Activated CD4-positive, CD25-positive, alpha-beta regulatory T cell treated with anti-CD3 and anti-CD28 coated beads, Interleukin-2, amount 50 U/mL, for 16 hours (primary cell): ENCODE measurements around the gene HEATR9.

Experiments
- DNase-seq: peaks from one replicate; pipeline ENCODE4 v3.0.0-alpha.2; 2020; ENCODE audit warnings: low read depth, low spot score

Gene HEATR9

DNA sequence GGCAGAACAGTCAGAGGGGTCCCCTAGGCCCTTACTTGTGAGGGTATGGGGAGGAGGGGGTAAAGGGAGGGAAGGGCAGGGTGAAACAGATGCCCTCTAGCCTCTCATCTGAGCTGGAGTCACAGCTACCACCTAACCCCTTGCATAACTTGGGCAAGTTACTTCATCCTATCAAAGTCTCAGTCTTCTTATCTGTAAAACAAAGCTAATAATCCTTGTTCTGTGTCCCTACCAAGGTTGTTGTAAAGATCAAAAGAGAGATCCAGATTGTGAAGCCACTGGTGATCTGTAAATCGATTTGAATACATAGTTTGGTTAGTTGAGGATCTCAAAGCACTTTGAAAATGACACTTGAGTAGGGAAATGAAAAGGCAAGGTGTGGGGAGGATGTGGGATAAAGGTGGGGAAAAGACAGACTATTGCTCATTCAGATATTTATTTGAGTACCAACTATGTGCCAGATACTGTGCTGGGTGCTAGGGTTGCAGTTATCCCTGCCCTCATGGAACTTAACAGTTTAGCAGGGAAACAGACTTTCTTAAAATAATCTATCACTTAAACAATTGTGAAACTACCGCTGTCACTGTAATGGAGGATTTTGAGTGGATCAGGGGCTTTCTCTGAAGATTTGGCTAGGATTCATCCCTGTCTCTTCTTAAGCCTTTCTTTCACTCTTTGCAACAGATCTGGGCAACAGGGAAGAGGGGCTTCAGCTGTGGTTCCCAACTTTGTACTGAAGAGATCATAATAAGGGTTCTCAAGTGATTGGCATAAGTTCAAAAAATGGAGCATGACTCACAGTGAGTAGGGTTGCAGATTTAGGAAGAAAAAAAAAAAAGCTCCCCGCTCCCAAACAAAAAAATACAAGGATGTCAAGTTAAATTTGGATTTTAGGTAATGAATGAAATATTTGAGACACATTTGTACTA is 3.0 kb downstream of the HEATR9 start:
- DNase-seq = no peak

DNA sequence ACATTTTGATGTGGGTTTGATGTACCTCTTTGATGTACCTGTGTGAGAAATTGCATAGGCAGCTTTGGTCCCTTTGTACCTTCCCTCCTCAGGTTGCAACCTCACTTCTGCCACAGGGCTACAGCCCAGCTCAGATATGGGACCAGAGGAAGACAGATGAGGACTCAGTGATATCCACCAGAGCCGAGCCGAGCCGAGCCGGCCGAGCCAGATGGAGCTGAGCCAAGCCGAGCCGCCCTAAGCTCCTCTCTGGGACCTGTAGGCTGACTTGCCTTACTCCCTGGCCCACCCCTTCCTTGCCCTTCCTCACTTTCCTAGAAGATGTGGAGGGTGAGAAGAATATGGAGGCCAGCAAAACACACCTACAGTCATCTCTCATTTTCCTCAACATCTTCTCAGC is 3.8 kb downstream of the HEATR9 start:
- no peak for DNase-seq

DNA sequence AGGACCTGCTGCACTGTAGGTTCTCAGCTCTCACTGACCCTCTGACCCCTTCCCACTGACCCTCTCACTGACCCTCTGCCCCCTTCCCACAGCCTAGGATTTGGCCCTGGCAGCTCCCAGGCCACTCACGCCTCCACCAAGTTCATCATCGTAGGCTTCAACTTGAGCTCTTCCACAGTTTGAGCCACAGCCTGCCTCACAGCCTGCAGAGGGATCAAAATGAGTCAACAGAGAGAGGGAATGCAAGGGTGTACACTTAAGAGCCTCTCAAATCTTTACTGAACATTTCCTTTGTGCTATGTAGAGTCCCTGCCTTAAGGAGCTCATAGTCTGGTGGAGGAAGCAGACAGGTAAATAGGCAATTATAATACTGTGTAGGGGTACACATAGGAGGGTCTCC is 12.1 kb downstream of the HEATR9 start:
- DNase-seq = no peak

DNA sequence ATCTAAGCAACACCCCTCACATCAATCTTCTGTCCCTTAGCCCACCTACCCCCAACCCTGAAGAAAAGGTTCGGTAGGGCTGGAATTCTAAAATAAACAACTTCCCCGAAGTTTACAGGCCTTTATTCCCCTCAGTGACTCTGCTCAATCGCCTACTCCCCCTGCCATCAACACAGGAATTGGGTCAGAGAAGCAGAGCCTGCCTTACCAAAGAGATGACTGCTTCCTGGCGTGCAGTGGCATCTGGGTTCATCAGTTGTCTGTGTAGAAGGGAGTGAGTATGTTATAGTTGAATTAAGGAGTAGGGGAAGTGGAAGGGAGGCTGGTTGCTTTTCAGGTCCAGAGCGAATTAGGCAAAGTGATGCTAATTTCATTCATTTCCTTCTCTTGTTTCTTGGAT is 12.7 kb downstream of the HEATR9 start:
- no peak for DNase-seq

- peak; percentile 19 for DNase-seq
Observed at GRCh38 chr17:35849469-35850348, 19.0 kb downstream of the HEATR9 start.

GRCh38 chr17:35847633-35848373 is 20.9 kb downstream of the HEATR9 start:
- no peak for DNase-seq

DNA sequence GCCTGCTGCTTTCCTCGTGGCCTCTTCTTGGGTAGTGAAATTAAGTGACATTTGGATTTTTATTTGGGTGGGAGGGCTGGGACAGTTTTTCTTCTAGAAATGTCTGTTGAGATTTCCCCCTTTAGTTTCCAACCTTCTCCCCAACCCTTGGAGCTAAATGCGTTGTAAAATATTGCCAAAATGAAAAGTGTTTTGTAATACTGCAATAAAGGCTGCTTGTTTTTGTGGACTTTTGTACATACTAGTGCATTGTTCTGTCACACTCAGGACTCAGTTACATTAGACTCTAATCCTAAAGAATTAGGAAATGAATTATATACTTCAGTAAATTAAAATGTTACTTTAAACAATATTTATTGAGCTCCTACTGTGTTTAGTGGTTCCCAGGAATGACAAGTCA is 21.7 kb downstream of the HEATR9 start:
- no peak for DNase-seq

- DNase-seq = no peak
Observed at GRCh38 chr17:35846055-35846809, 22.5 kb downstream of the HEATR9 start.

GRCh38 chr17:35844547-35844946 is 24.1 kb downstream of the HEATR9 start:
- no peak for DNase-seq

GRCh38 chr17:35843698-35844097 is 25.0 kb downstream of the HEATR9 start:
- no peak for DNase-seq

DNA sequence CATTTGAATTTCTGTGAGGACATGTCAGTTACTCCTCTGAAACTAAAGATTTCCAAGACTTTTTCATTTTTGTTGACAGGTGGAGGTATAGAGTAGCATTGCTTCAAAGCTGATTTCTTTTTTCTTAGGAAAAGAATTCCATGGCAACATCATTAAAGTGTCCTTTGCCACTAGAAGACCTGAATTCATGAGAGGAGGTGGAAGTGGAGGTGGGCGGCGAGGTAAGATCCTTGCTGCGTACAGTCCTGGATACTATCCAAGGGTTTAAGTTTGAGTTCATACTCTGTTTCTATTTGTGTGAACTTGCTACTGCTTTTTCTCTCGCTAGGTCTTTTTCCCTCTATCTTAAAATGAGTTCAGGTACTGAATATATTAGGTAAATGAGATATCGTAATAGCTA is 26.5 kb downstream of the HEATR9 start:
- DNase-seq = no peak

GRCh38 chr17:35841505-35841904 is 27.2 kb downstream of the HEATR9 start:
- no peak for DNase-seq

DNA sequence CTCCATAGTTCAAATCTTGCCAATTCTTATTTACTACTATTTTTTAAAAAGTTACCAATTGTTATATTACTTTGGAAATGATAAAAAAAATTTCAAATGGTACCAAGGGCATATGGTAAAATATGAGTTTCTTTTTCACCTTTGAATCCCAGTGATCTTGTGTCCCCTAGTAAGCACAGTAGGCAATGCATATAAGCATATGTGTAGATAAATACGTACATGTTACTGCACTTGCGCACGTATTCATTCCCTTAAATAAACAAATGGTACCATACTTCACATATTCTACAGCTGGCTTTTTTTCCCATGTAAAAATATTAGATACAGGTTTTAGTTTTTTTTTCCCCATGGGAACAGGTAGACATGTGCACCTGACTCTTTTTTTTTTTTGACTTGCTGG is 27.6 kb downstream of the HEATR9 start:
- DNase-seq = no peak

DNA sequence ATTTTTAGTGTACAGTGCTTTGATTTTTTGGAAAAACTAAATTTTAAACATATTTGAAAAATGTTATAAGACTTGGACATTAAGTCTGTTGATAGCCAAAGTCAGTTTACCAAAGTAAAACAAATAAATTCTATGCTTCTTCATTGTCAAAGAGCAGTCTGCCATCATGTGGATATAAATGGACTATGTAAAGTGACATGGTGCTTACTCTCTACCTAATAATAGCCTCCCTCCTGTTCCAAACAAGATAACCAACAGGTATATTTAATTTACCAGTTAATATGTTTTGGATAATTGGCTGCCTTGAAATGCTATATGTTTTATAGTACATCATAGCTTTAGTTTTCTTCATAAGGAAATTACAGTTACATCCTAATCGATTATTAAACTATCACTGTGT is 43.5 kb downstream of the HEATR9 start:
- DNase-seq = no peak

DNA sequence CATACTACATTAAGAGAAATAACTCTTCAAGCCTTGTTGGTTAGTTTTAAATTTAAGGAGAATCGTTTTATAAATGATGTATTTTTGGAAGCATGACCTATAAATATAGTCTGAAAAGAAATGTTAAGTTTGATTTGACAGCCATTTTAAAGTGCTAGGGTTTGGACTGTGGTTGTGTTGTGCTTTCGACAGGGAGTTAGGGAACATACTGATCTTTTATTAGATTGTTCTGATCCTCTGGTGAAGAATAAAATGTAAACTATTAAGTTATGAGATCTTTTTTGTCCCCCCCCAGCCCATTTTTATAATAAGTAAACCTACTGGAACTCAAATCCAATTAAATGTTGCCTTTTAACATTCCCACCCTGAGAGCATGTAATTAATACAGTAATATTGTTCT is 47.4 kb downstream of the HEATR9 start:
- DNase-seq = no peak

- DNase-seq = no peak
Observed at GRCh38 chr17:35819455-35819854, 49.2 kb downstream of the HEATR9 start.

DNA sequence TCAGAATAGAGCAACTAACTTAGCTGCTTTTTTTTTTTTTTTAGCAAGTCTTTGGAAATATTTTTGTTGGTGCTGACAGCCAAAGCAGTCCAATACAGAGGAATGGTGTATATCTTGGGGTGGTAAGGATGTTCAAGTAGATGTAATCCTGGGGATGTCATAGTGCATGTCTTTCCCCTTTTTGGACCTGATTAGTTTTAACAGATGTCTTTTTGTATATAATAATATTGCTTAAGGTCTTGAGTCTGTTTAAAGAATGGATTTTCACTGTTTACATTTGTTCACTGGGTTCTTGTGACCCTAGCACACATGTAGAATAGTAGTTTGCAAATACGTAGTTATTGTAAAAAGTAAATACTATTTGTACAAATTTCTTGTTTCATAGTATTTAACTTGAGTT is 51.5 kb downstream of the HEATR9 start:
- no peak for DNase-seq

DNA sequence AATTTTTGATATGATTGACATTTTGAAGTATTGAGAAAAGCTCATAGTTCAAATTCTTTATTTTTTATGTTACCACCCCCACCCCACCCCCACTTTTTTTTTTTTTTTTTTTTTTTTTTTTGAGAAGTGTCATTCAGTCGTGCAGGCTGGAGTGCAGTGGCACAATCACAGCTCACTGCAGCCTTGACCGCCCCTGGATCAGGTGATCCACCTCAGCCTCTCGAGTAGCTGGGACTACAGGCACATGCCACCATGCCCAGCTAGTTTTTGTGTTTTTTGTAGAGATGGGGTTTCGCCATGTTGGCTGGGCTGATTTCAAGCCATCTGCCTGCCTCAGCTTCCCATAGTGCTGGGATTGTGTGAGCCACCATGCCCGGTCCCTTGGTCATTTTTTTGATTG is 52.0 kb downstream of the HEATR9 start:
- no peak for DNase-seq

GRCh38 chr17:35812456-35812855 is 56.2 kb downstream of the HEATR9 start:
- DNase-seq = no peak

- no peak for DNase-seq
Observed at GRCh38 chr17:35811759-35812158, 56.9 kb downstream of the HEATR9 start.

GRCh38 chr17:35809855-35810461 is 58.7 kb downstream of the HEATR9 start:
- DNase-seq = no peak
